ENCODE measurements around the gene CTXN2. TPM values are rescaled to one million over a fixed set of nuclear protein-coding genes. Genes with fewer than 3 reads are reported as not detected.

The CTXN2 gene
- total RNA-seq (not detected), polyA plus RNA-seq (ENCODE audit: insufficient read length in 6 of 6) (not detected)
- long read RNA-seq, donor 1: 0 reads
- long read RNA-seq, donor 2: 0 reads
- long read RNA-seq, donor 3: 0 reads
- long read RNA-seq, donor 4: 0 reads
- long read RNA-seq, donor 5: 0 reads
- long read RNA-seq, donor 6: 0 reads
- long read RNA-seq, donor 7: 0 reads
- long read RNA-seq, donor 8: 0 reads
- long read RNA-seq, donor 9: 0 reads
- long read RNA-seq, donor 10: 0 reads
- long read RNA-seq, donor 11: 0 reads
- long read RNA-seq, donor 12: 0 reads

DNA sequence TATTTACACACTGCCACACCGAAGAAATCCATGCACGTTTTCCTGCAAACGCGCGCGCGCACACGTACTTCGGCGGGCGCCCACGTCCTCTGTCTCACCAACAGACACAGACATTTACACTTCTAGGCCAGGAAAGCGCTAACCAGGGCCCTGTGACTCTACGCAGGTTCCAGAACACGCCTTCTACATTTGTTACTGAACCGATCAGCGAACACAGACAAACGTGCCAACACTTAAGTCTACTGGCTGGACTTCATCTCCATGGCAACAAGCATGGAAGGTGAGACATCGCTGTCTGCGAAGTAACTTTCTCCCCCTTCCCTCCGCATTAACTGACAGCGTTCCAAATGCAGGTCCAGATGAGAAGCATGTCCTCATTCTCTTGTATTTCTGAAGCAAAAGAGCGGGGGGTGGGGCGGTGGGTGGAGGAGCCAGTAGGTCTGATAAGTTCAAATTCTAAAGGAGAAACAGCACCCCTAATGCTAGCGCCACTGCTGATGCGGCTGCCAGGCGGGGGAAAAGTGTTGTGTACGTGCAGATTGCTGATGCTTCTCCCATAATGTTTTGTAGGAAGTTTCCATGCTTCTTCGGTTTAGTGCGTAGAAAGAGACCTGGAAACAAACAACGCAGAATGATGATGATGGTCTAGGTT lies at the start of gene CTXN2:
Gene CTXN2 (plus strand): TSS at position 92 of the 652 bp plus-strand sequence. CDS start 9,636 bp downstream, outside the sequence.
- ATAC-seq (no peak), DNase-seq (peak in 2 of 4 donors; percentile 0 to 43)
- TF ChIP-seq, protein P1, sequence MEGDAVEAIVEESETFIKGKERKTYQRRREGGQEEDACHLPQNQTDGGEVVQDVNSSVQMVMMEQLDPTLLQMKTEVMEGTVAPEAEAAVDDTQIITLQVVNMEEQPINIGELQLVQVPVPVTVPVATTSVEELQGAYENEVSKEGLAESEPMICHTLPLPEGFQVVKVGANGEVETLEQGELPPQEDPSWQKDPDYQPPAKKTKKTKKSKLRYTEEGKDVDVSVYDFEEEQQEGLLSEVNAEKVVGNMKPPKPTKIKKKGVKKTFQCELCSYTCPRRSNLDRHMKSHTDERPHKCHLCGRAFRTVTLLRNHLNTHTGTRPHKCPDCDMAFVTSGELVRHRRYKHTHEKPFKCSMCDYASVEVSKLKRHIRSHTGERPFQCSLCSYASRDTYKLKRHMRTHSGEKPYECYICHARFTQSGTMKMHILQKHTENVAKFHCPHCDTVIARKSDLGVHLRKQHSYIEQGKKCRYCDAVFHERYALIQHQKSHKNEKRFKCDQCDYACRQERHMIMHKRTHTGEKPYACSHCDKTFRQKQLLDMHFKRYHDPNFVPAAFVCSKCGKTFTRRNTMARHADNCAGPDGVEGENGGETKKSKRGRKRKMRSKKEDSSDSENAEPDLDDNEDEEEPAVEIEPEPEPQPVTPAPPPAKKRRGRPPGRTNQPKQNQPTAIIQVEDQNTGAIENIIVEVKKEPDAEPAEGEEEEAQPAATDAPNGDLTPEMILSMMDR (IDR thresholded peaks at IDR 0.05): no peak
- Histone ChIP-seq H3K27me3 (peaks cover 6 to 36% of the 10 kb centered on the region in 2 donors), H3K27ac (no peak within 1 kb of the TSS), H3K36me3 (no peaks in the 10 kb centered on the region), H3K9me3 (no peaks in the 10 kb centered on the region), H3K4me3 (no peak within 1 kb of the TSS), H3K4me1 (no peaks in the 10 kb centered on the region)
- intact Hi-C loops (cut with DNase I): no loop called here

DNA sequence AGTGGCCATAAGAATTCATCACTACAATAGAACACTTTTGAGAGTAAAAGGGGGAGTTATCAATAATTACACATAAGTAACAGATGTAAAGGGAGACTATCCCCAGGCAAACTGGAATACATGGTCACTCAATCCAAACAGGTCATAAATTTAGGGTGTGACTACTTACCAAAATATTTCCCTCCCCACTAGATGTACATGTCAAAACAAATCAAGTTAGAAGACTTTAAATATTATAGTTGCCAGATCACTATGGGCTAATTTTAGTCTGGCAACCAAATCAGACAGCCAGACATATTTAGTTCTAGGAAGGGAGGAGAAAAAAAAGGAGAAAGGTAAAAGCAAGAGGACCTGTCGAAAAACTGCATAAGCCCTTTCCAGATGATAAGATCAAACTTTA lies 47.6 kb upstream of the CTXN2 start:
- no peak overlapping the region for H3K27ac ChIP-seq
- ATAC-seq: no peak

DNA sequence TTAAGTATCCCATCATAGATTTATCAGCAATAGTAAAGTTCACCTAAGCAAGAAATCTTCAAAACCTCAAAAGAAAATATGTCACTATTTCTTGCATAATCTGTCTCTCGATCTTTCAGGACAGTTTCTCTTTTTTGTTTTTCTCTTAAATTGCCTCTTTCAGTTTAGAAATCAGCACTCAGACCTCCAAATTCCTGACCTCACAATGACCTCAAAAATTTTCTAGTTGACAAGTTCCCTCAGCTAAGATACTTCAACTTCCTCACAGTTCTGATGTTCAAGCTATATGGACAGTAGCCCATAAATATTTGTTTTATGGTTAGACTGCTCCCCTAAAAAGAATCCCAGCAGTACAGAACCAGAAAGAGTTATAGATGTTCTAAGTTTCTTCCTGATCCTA lies 46.6 kb upstream of the CTXN2 start:
- Histone ChIP-seq H3K27ac (no peak overlapping the region), H3K4me3 (no peak overlapping the region), H3K9me3 (no peaks in the 10 kb centered on the region), H3K27me3 (no peaks in the 10 kb centered on the region), H3K4me1 (no peaks in the 10 kb centered on the region), H3K36me3 (no peaks in the 10 kb centered on the region)
- intact Hi-C loops (cut with DNase I): no loop called here
- DNase-seq (no peak), ATAC-seq (no peak)
- TF ChIP-seq, protein P1 (IDR thresholded peaks at IDR 0.05): no peak

More for the DNA sequence above, 47.6 kb upstream of the CTXN2 start:
- no peaks in the 10 kb centered on the region for H3K9me3 ChIP-seq
- no peak overlapping the region for H3K4me3 ChIP-seq
- no peak for DNase-seq
- H3K36me3 ChIP-seq: no peaks in the 10 kb centered on the region
- TF ChIP-seq, protein P1 (IDR thresholded peaks at IDR 0.05): no peak
- H3K27me3 ChIP-seq: no peaks in the 10 kb centered on the region
- H3K4me1 ChIP-seq: no peaks in the 10 kb centered on the region
- intact Hi-C loops (cut with DNase I): no loop called here

DNA sequence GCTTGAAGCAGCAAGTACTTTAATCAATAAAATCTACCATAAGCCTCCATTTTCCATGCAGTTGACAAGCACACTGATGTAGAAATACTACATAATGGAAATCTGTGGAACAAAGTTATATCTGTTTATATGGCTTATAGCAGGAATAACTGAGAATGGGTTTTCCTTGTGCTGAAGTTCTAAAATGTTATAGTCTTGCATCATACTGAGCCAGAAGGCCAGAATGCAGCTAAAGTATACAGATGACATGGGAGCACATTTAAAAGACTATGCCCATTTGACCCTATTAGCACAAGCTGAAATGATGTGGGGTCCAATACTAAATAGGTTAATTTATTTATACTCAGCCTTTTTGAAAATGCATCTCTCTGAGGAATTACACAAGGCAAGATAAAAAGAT lies 45.5 kb upstream of the CTXN2 start:
- no peak for DNase-seq
- no peak for ATAC-seq

DNA sequence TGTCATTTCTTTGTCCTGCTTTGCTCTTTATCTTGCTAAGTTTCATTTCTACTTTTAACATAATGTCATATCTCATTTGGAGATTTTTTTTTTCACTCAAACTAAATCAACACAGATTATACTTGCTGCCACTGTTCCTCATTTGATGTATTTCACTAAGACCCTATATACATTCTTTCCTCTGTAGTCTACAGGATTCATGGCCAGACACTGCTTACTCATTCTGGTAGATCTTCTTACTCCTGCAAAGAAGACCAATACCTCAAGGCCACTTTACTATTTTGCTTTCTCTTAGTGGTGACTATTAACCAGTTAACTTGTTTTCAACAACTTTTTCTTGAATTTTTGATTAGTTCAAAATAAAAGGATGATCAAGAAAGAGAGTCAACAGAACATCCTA lies 44.1 kb upstream of the CTXN2 start:
- no peak for ATAC-seq
- no peak for DNase-seq

More for the DNA sequence above, 45.5 kb upstream of the CTXN2 start:
- intact Hi-C loops (cut with DNase I): no loop called here
- Histone ChIP-seq H3K27ac (no peak overlapping the region), H3K9me3 (no peaks in the 10 kb centered on the region), H3K4me3 (no peak overlapping the region), H3K36me3 (no peaks in the 10 kb centered on the region), H3K4me1 (no peaks in the 10 kb centered on the region), H3K27me3 (no peaks in the 10 kb centered on the region)
- TF ChIP-seq, protein P1 (IDR thresholded peaks at IDR 0.05): no peak

More for the DNA sequence above, 44.1 kb upstream of the CTXN2 start:
- no peaks in the 10 kb centered on the region for H3K4me1 ChIP-seq
- intact Hi-C loops (cut with DNase I): no loop called here
- no peaks in the 10 kb centered on the region for H3K36me3 ChIP-seq
- TF ChIP-seq, protein P1 (IDR thresholded peaks at IDR 0.05): no peak
- no peak overlapping the region for H3K4me3 ChIP-seq
- H3K27me3 ChIP-seq: no peaks in the 10 kb centered on the region
- H3K27ac ChIP-seq: no peak overlapping the region
- H3K9me3 ChIP-seq: no peaks in the 10 kb centered on the region

Measured in left lung (tissue), 14 donors.